A549 (cell line): Measurements from ENCODE around the gene EPC2. TPM values are rescaled to one million over a fixed set of nuclear protein-coding genes. Genes with fewer than 3 reads are reported as not detected.

ENCODE experiments used
- ATAC-seq, 2 experiments: fragments of 200-7000 bp in 1 of 2; fragments of >200 bp in 1 of 2; cut with Nextera tagmentation in 1 of 2; cut with Tn5 transposase in 1 of 2; 3 replicates each; pipeline versions ENCODE4 v1.8.0 to v1.9.1; 2018 to 2020; ENCODE audit warnings: mild to moderate bottlenecking in 1 of 2, moderate library complexity in 1 of 2
- CTCF ChIA-PET: fragments of 300-600 bp; sonication (Branson Sonifier 250); formaldehyde crosslinking; extraction: SDS; loops from one replicate; lab custom pipeline; 2021; ENCODE audit warnings: antibody characterized with exemption, inconsistent platforms; lab: Yijun Ruan, JAX
- POLR2A ChIA-PET: fragments of 350-600 bp; formaldehyde crosslinking; extraction: SDS; loops from one replicate; lab custom pipeline; 2021; ENCODE audit warnings: antibody characterized with exemption, inconsistent platforms; lab: Yijun Ruan, JAX
- DNase-seq, 2 experiments: peaks; one replicate each; pipeline versions ENCODE4 v3.0.0 to v3.0.0-alpha.2; 2011 to 2016; ENCODE audit warnings: low read depth in 1 of 2, low spot score in 1 of 2
- FAIRE-seq: peaks from 2 replicates; lab custom pipeline; 2011; peaks lifted over from hg19 to GRCh38; lab: Jason Lieb, UNC
- H3K27ac ChIP-seq, 2 experiments: fragments of >200 bp; sonication (Bioruptor Twin); formaldehyde crosslinking; 3 replicates each; pipeline ENCODE4 v1.5.1; 2016 to 2017
- H3K4me1 ChIP-seq: fragments of >200 bp; sonication (Bioruptor Twin); formaldehyde crosslinking; 3 replicates; pipeline ENCODE4 v1.6.1; 2016
- H3K4me2 ChIP-seq: fragments of >200 bp; sonication (Bioruptor Twin); formaldehyde crosslinking; 3 replicates; pipeline ENCODE4 v1.6.1; 2016
- H3K4me3 ChIP-seq: fragments of >200 bp; sonication (Bioruptor Twin); formaldehyde crosslinking; 3 replicates; pipeline ENCODE4 v1.5.1; 2016
- H3K9me3 ChIP-seq: fragments of >200 bp; sonication (Bioruptor Twin); formaldehyde crosslinking; 3 replicates; pipeline ENCODE4 v1.6.1; 2016
- BCL3 ChIP-seq: fragments of >200 bp; sonication (Bioruptor Twin); formaldehyde crosslinking; IDR thresholded peaks from 3 replicates; pipeline ENCODE4 v1.6.1; 2016
- BHLHE40 ChIP-seq: IDR thresholded peaks from 2 replicates; pipeline ENCODE4 v1.6.1; 2012; ENCODE audit warnings: low read depth, low read length, inconsistent platforms
- CBX2 ChIP-seq: fragments of 200-600 bp; sonication (generic); IDR thresholded peaks from 2 replicates; pipeline ENCODE4 v1.6.1; 2016; ENCODE audit warnings: low read depth, mild to moderate bottlenecking, borderline replicate concordance
- CBX8 ChIP-seq: fragments of 200-600 bp; sonication (generic); IDR thresholded peaks from 2 replicates; pipeline ENCODE4 v1.6.1; 2016
- CHD4 ChIP-seq: fragments of 200-600 bp; sonication (generic); IDR thresholded peaks from 2 replicates; pipeline ENCODE4 v1.6.1; 2016; ENCODE audit warnings: antibody characterized with exemption, mild to moderate bottlenecking, borderline replicate concordance
- CTCF ChIP-seq: fragments of >200 bp; sonication (Bioruptor Twin); formaldehyde crosslinking; IDR thresholded peaks from 3 replicates; pipeline ENCODE4 v1.5.1; 2016
- E2F6 ChIP-seq: IDR thresholded peaks from 2 replicates; pipeline ENCODE4 v1.6.1; 2012; ENCODE audit warnings: low read depth, borderline replicate concordance
- EHF ChIP-seq: fragments of 250-450 bp; sonication (Bioruptor Pico); IDR thresholded peaks from 2 replicates; pipeline ENCODE4 v1.5.0; 2020; ENCODE audit warnings: mild to moderate bottlenecking
- ESRRA ChIP-seq: fragments of 150-350 bp; IDR thresholded peaks from 2 replicates; pipeline ENCODE4 v1.6.1; 2014; ENCODE audit warnings: mild to moderate bottlenecking, low read length, borderline replicate concordance
- GATA3 ChIP-seq: IDR thresholded peaks from 2 replicates; pipeline ENCODE4 v1.6.1; 2012; ENCODE audit warnings: borderline replicate concordance
- HEYL ChIP-seq: fragments of 250-450 bp; sonication (Bioruptor Pico); IDR thresholded peaks from 2 replicates; pipeline ENCODE4 v1.8.0; 2021; ENCODE audit warnings: mild to moderate bottlenecking, moderate library complexity
- JUN ChIP-seq, 2 experiments: fragments of >200 bp; sonication (Bioruptor Twin); formaldehyde crosslinking; IDR thresholded peaks; 2 replicates in 1 of 2; 3 replicates in 1 of 2; pipeline ENCODE4 v1.6.1; 2016 to 2017
- MAFK ChIP-seq: fragments of 450-650 bp; IDR thresholded peaks from 2 replicates; pipeline ENCODE4 v1.6.1; 2014; ENCODE audit not compliant: partially characterized antibody
- MAZ ChIP-seq: fragments of 150-350 bp; IDR thresholded peaks from 2 replicates; pipeline ENCODE4 v1.6.1; 2014; ENCODE audit warnings: antibody characterized with exemption, low read depth, low read length, borderline replicate concordance
- NFE2L2 ChIP-seq: fragments of 150-350 bp; conservative IDR thresholded peaks from 2 replicates; pipeline ENCODE4 v1.6.1; 2014; ENCODE audit warnings: low read length
- RAD21 ChIP-seq, 2 experiments: fragments of >200 bp in 1 of 2; sonication (Bioruptor Twin) in 1 of 2; formaldehyde crosslinking in 1 of 2; IDR thresholded peaks in 1 of 2; conservative IDR thresholded peaks in 1 of 2; 2 replicates in 1 of 2; 3 replicates in 1 of 2; pipeline ENCODE4 v1.6.1; 2012 to 2018; ENCODE audit warnings: inconsistent platforms in 1 of 2
- RARB ChIP-seq: fragments of 250-450 bp; sonication (Bioruptor Pico); IDR thresholded peaks from 2 replicates; pipeline ENCODE4 v1.8.0; 2021; ENCODE audit warnings: mild to moderate bottlenecking, moderate library complexity
- SREBF2 ChIP-seq: fragments of 450-650 bp; IDR thresholded peaks from 2 replicates; pipeline ENCODE4 v1.6.1; 2014; ENCODE audit warnings: mild to moderate bottlenecking, moderate library complexity
- USF2 ChIP-seq: fragments of 450-650 bp; IDR thresholded peaks from 2 replicates; pipeline ENCODE4 v1.6.1; 2014; ENCODE audit warnings: antibody characterized with exemption
- ZSCAN20 ChIP-seq: fragments of 250-450 bp; sonication (Bioruptor Pico); IDR thresholded peaks from 2 replicates; pipeline ENCODE4 v1.8.0; 2022; ENCODE audit warnings: mild to moderate bottlenecking, moderate library complexity
- WGBS: methylation state at CpG from one replicate; pipeline ENCODE4 v1.1.6; 2017; ENCODE audit errors: missing lambda C conversion rate; 5-methylcytosine and 5-hydroxymethylcytosine counted together
- polyA plus RNA-seq, 4 experiments: library from polyadenylated mRNA; depleted of rRNA in 3 of 4; stranded (reverse); fragments of >200 nt; fragmentation: RNase III in 1 of 4; extraction: RNeasy Plus Mini Kit Qiagen cat#74134 plus additional on column Dnase treatment in 1 of 4; gene quantifications; 2 replicates in 3 of 4; 3 replicates in 1 of 4; pipeline ENCODE4 v1.2.3, GENCODE V29; 2011 to 2017
- TF ChIP-seq, protein P1 (sequence below): fragments of 200-600 bp; sonication (generic); IDR thresholded peaks from 2 replicates; pipeline ENCODE4 v1.6.1; 2016; ENCODE audit warnings: antibody characterized with exemption, mild to moderate bottlenecking, moderate library complexity

Gene EPC2
- polyA plus RNA-seq, 2 of the 4 experiments (the other 2 are of a cell fraction), result 8.8 to 23.0 TPM

GRCh38 chr2:148654435-148654834 is 9.9 kb downstream of the EPC2 start:
- ChIA-PET POLR2A (no interaction called here), CTCF (no interaction called here)
- 85% methylated on average over 6 of the region's 6 CpGs for WGBS
- TF ChIP-seq RARB (no peak), CTCF (no peak), CBX2 (no peak), CHD4 (no peak), USF2 (no peak), RAD21 (conservative IDR thresholded peaks at IDR 0.05 in 1 of 2, IDR thresholded peaks at IDR 0.05 in 1 of 2) (no peak), CBX8 (no peak), MAZ (no peak), EHF (CRISPR knock-in tag) (no peak), BCL3 (no peak), MAFK (no peak), BHLHE40 (no peak), GATA3 (no peak), SREBF2 (no peak)
- TF ChIP-seq, protein P1, sequence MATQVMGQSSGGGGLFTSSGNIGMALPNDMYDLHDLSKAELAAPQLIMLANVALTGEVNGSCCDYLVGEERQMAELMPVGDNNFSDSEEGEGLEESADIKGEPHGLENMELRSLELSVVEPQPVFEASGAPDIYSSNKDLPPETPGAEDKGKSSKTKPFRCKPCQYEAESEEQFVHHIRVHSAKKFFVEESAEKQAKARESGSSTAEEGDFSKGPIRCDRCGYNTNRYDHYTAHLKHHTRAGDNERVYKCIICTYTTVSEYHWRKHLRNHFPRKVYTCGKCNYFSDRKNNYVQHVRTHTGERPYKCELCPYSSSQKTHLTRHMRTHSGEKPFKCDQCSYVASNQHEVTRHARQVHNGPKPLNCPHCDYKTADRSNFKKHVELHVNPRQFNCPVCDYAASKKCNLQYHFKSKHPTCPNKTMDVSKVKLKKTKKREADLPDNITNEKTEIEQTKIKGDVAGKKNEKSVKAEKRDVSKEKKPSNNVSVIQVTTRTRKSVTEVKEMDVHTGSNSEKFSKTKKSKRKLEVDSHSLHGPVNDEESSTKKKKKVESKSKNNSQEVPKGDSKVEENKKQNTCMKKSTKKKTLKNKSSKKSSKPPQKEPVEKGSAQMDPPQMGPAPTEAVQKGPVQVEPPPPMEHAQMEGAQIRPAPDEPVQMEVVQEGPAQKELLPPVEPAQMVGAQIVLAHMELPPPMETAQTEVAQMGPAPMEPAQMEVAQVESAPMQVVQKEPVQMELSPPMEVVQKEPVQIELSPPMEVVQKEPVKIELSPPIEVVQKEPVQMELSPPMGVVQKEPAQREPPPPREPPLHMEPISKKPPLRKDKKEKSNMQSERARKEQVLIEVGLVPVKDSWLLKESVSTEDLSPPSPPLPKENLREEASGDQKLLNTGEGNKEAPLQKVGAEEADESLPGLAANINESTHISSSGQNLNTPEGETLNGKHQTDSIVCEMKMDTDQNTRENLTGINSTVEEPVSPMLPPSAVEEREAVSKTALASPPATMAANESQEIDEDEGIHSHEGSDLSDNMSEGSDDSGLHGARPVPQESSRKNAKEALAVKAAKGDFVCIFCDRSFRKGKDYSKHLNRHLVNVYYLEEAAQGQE, result no peak
- Histone ChIP-seq H3K4me1 (peaks cover 25% of the 10 kb centered on the region), H3K9me3 (no peaks in the 10 kb centered on the region), H3K4me2 (no peak overlapping the region), H3K27ac (no peak overlapping the region), H3K4me3 (no peak overlapping the region)
- DNase-seq (no peak), FAIRE-seq (no peak), ATAC-seq (no peak)

- TF ChIP-seq JUN (IDR thresholded peaks at IDR 0.05), result no peak
- TF ChIP-seq HEYL (CRISPR knock-in tag), result no peak
- TF ChIP-seq E2F6, result no peak
- TF ChIP-seq CBX2, result no peak
- no peak for TF ChIP-seq ZSCAN20
- no peak for TF ChIP-seq BCL3
- TF ChIP-seq ESRRA, result no peak
- TF ChIP-seq NFE2L2, result no peak
- TF ChIP-seq, all 56 proteins: peak for 0
Observed at GRCh38 chr2:148656516-148656915, 12.0 kb downstream of the EPC2 start.

More at GRCh38 chr2:148656516-148656915, 12.0 kb downstream of the EPC2 start:
- H3K4me3 ChIP-seq, result no peak overlapping the region
- no peak overlapping the region for H3K27ac ChIP-seq
- H3K4me1 ChIP-seq, result peaks cover 18% of the 10 kb centered on the region
- no peak for DNase-seq
- CTCF ChIA-PET, result interaction anchor here (0.6 to 0.8 kb wide), 2 partner anchors 8 to 40 kb away, joined by 4 read pairs; no protein-coding TSS in a partner anchor
- no peak for FAIRE-seq
- WGBS, result 70% methylated on average over 1 of the region's 1 CpG
- H3K9me3 ChIP-seq, result no peaks in the 10 kb centered on the region
- no peak overlapping the region for H3K4me2 ChIP-seq
- POLR2A ChIA-PET, result no interaction called here
- no peak for ATAC-seq
